ENCODE results near the gene DPP6. TPM values are rescaled to one million over a fixed set of nuclear protein-coding genes. Genes with fewer than 3 reads are reported as not detected.
A peak's percentile ranks its signal among the peaks of the same experiment; 100 is the strongest.

DPP6 gene
- polyA plus RNA-seq, 2 of the 4 experiments (the other 2 are of a cell fraction) = not detected

GRCh38 chr7:154696556-154696955 is 644.4 kb downstream of the DPP6 start:
- no peak overlapping the region for H3K4me2 ChIP-seq
- no peaks in the 10 kb centered on the region for H3K4me1 ChIP-seq
- DNase-seq (ENCODE audit: low read depth in 1 of 2, low spot score in 1 of 2) (no peak), FAIRE-seq (no peak), ATAC-seq (no peak)
- CTCF ChIA-PET = no interaction called here
- POLR2A ChIA-PET = no interaction called here
- WGBS (ENCODE audit: missing lambda C conversion rate) = 8% methylated on average over 8 of the region's 8 CpGs
- no peak overlapping the region for H3K27ac ChIP-seq
- no peak for TF ChIP-seq JUNB (IDR thresholded peaks at IDR 0.05)
- no peak for TF ChIP-seq CEBPB (IDR thresholded peaks at IDR 0.05)
- no peak for TF ChIP-seq MAX (IDR thresholded peaks at IDR 0.05)
- H3K9me3 ChIP-seq = no peaks in the 10 kb centered on the region
- H3K4me3 ChIP-seq = no peak overlapping the region

- H3K4me1 ChIP-seq = no peaks in the 10 kb centered on the region
- FAIRE-seq (no peak), ATAC-seq (peak in 1 of 2 experiments; percentile 73; a peak in 3 of 6 replicates), DNase-seq (ENCODE audit: low read depth in 1 of 2, low spot score in 1 of 2) (peak; percentile 14 to 24)
- no peak overlapping the region for H3K27ac ChIP-seq
- H3K4me2 ChIP-seq = no peak overlapping the region
- H3K9me3 ChIP-seq = no peaks in the 10 kb centered on the region
- ChIA-PET CTCF (interaction anchor here (0.7 to 1.3 kb wide), 4 partner anchors 11 to 45 kb away, joined by 3 to 4 read pairs (median 4); no protein-coding TSS in a partner anchor), POLR2A (no interaction called here)
- H3K4me3 ChIP-seq = no peak overlapping the region
- 28% methylated on average over 13 of the region's 13 CpGs for WGBS (ENCODE audit: missing lambda C conversion rate)
- no peak for TF ChIP-seq HOXA7 (CRISPR knock-in tag; IDR thresholded peaks at IDR 0.05)
- 0 out of 3 replicates have a peak, but pooled peaks have one; percentile 7 for TF ChIP-seq CTCF (IDR thresholded peaks at IDR 0.05)
- TF ChIP-seq ZFP36 (IDR thresholded peaks at IDR 0.05; ENCODE audit: borderline replicate concordance, partially characterized antibody) = no peak
- TF ChIP-seq KDM5A (IDR thresholded peaks at IDR 0.05) = no peak
- no peak for TF ChIP-seq PBX3 (IDR thresholded peaks at IDR 0.05)
- TF ChIP-seq RAD21 (conservative IDR thresholded peaks at IDR 0.05 in 1 of 2, IDR thresholded peaks at IDR 0.05 in 1 of 2) = peak in 1 of 2 experiments; percentile 25; a peak in 2 of 5 replicates
- no peak for TF ChIP-seq CBX2 (IDR thresholded peaks at IDR 0.05; ENCODE audit: borderline replicate concordance, low read depth)
- TF ChIP-seq BCL3 (IDR thresholded peaks at IDR 0.05) = no peak
- no peak for TF ChIP-seq RARB (CRISPR knock-in tag; IDR thresholded peaks at IDR 0.05)
- no peak for TF ChIP-seq MAZ (IDR thresholded peaks at IDR 0.05; ENCODE audit: borderline replicate concordance, low read depth, low read length)
- no peak for TF ChIP-seq ESRRA (IDR thresholded peaks at IDR 0.05; ENCODE audit: borderline replicate concordance, low read length)
- no peak for TF ChIP-seq POLR2AphosphoS2 (conservative IDR thresholded peaks at IDR 0.05; ENCODE audit: low read length)
- TF ChIP-seq ATOH8 (CRISPR knock-in tag; IDR thresholded peaks at IDR 0.05; ENCODE audit: low read depth) = no peak
- no peak for TF ChIP-seq BHLHE40 (IDR thresholded peaks at IDR 0.05; ENCODE audit: low read depth, low read length)
- no peak for TF ChIP-seq ZNF302 (CRISPR knock-in tag; IDR thresholded peaks at IDR 0.05)
- TF ChIP-seq ZC3H11A (IDR thresholded peaks at IDR 0.05) = no peak
These were observed 646.6 kb downstream of the DPP6 start for GRCh38 chr7:154698726-154699291.
